Breast epithelium (tissue), 4 donors: Measurements from ENCODE around the gene HEXD. TPM values are rescaled to one million over a fixed set of nuclear protein-coding genes. Genes with fewer than 3 reads are reported as not detected.

ENCODE experiments used
- DNase-seq, 2 donors: peaks; one replicate each; pipeline ENCODE4 v3.0.0-alpha.2; 2019; ENCODE audit warnings: low spot score in 2 of 2
- H3K27ac ChIP-seq, 2 donors: fragments of 200-600 bp; sonication (generic) in 1 of 2; one replicate each; pipeline ENCODE4 v1.5.1; 2016 to 2019; ENCODE audit warnings: mild to moderate bottlenecking in 1 of 2
- H3K27me3 ChIP-seq, 2 donors: fragments of 200-600 bp; sonication (generic) in 1 of 2; one replicate each; pipeline versions ENCODE4 v1.5.1 to v1.6.0; 2017 to 2019; ENCODE audit warnings: control low read depth in 1 of 2, mild to moderate bottlenecking in 1 of 2
- H3K36me3 ChIP-seq: fragments of 200-600 bp; one replicate; pipeline ENCODE4 v1.5.1; 2019
- H3K4me1 ChIP-seq, 2 donors: fragments of 200-600 bp; sonication (generic); one replicate each; pipeline ENCODE4 v1.5.1; 2016 to 2019; ENCODE audit warnings: control low read depth in 1 of 2
- H3K4me3 ChIP-seq, 3 donors: fragments of 200-600 bp; sonication (generic); 1 replicate in 2 of 3; 2 replicates in 1 of 3; pipeline ENCODE4 v1.5.1; 2016 to 2019; ENCODE audit warnings: mild to moderate bottlenecking in 3 of 3, moderate library complexity in 2 of 3
- H3K9me3 ChIP-seq, 2 donors: fragments of 200-600 bp; sonication (generic) in 1 of 2; one replicate each; pipeline ENCODE4 v1.5.1; 2016 to 2019; ENCODE audit warnings: control low read depth in 1 of 2
- POLR2A ChIP-seq: fragments of 450-650 bp; IDR thresholded peaks from one replicate; pipeline ENCODE4 v1.6.1; 2016; ENCODE audit warnings: antibody characterized with exemption, mild to moderate bottlenecking, moderate library complexity
- POLR2AphosphoS5 ChIP-seq, 3 donors: sonication (generic); formaldehyde crosslinking; IDR thresholded peaks; one replicate each; pipeline ENCODE4 v1.6.1; 2017; ENCODE audit warnings: antibody characterized with exemption in 3 of 3
- intact Hi-C: fragments of 100-400 bp; cut with DNase I; formaldehyde crosslinking; loops from one replicate; pipeline ENCODE4 v1.15.1; 2023; ENCODE audit warnings: low total_unique reads
- total RNA-seq, 3 donors: library from RNA; depleted of rRNA; stranded (reverse); fragments of >200 nt; gene quantifications; one replicate each; pipeline ENCODE4 v1.1.0, GENCODE V29; 2016
- TF ChIP-seq, protein P1 (sequence below), 3 donors: fragments of 450-650 bp; IDR thresholded peaks; one replicate each; pipeline ENCODE4 v1.5.1; 2016 to 2017; ENCODE audit warnings: antibody characterized with exemption in 3 of 3, mild to moderate bottlenecking in 3 of 3, moderate library complexity in 3 of 3

The HEXD gene
- total RNA-seq, 3 donors from 2014 or later: 48.2 to 157 (median 68.2) TPM

DNA sequence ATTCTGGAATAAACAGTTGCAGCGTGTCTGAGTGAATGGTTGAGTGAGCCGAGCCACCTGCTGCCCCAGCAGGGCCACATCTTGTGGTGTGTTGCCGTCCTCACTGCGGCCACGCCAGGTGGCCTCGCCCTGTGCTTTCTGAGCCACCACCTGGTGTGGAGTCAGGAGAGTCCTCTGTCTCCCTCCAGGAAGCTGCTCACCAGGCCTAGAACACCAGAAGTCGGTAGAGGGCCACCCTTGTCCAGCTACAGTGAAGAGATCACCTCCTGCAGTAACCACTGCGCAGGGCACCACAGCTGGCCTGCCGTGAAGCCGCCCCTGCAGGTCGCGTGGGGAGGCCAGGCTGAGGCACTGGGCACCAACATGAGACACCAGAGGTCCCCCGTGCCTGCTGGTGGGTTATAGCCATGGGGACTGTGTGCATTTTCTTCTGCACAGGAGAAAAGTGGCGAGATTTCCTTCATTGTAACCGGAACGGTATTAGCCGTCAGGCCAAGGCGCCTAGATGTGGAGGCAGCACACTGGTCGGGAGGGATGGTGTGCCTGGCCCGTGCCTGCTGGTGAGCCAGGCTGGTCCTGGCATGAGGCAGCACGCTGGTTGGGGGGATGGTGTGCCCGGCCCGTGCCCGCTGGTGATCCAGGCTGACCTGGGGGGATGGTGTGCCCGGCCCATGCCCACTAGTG is 72.5 kb downstream of the HEXD start:
- H3K36me3 ChIP-seq: no peaks in the 10 kb centered on the region
- H3K27ac ChIP-seq: no peak overlapping the region
- H3K4me3 ChIP-seq: no peak overlapping the region
- H3K4me1 ChIP-seq: no peaks in the 10 kb centered on the region
- no peak for DNase-seq
- intact Hi-C loops: no loop called here
- no peaks in the 10 kb centered on the region for H3K27me3 ChIP-seq
- TF ChIP-seq POLR2A (no peak), POLR2AphosphoS5 (IDR thresholded peaks at IDR 0.05) (no peak)
- TF ChIP-seq, protein P1, sequence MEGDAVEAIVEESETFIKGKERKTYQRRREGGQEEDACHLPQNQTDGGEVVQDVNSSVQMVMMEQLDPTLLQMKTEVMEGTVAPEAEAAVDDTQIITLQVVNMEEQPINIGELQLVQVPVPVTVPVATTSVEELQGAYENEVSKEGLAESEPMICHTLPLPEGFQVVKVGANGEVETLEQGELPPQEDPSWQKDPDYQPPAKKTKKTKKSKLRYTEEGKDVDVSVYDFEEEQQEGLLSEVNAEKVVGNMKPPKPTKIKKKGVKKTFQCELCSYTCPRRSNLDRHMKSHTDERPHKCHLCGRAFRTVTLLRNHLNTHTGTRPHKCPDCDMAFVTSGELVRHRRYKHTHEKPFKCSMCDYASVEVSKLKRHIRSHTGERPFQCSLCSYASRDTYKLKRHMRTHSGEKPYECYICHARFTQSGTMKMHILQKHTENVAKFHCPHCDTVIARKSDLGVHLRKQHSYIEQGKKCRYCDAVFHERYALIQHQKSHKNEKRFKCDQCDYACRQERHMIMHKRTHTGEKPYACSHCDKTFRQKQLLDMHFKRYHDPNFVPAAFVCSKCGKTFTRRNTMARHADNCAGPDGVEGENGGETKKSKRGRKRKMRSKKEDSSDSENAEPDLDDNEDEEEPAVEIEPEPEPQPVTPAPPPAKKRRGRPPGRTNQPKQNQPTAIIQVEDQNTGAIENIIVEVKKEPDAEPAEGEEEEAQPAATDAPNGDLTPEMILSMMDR (IDR thresholded peaks at IDR 0.05): no peak
- H3K9me3 ChIP-seq: no peaks in the 10 kb centered on the region

DNA sequence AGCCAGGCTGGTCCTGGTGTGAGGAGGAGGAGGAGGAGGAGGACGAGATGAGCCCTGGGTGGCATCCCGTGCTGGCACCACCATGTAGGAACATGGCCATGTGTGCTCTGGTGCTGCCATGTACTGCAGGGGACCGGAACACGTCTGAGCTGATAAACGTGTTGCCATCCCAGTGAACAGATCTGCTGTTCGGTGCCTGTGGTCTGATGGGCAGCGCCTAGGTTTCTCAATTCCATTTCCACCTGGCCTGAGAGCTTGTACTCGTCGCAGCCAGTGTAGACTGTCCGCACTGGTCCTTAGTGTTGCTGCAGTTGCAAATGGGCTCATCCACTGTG is 73.0 kb downstream of the HEXD start:
- Histone ChIP-seq H3K9me3 (no peaks in the 10 kb centered on the region), H3K4me3 (no peak overlapping the region), H3K27me3 (no peaks in the 10 kb centered on the region), H3K4me1 (no peaks in the 10 kb centered on the region), H3K36me3 (no peaks in the 10 kb centered on the region), H3K27ac (no peak overlapping the region)
- TF ChIP-seq POLR2A: no peak
- TF ChIP-seq POLR2AphosphoS5 (IDR thresholded peaks at IDR 0.05): no peak
- TF ChIP-seq, protein P1 (IDR thresholded peaks at IDR 0.05): no peak
- no peak for DNase-seq
- intact Hi-C loops: no loop called here

DNA sequence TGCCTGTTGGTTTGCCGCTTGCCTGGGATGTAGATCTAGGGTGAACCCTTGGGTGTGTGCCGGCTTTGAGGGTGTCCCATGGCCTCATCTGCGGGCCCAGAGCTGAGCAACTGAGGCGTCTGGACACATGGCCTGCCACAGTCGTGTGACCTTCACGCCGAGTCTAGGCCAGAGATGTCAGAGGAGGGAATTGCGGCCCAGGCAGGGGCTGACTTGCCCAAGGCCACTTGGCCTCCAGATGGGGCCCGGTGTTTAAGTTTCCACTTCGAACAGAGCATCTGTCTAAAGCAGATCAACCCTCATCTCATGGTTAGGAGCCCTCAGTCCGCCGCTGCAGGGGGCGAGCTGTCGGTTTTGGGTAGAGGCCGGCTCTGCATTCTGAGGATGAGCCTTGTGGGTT is 73.4 kb downstream of the HEXD start:
- no peaks in the 10 kb centered on the region for H3K9me3 ChIP-seq
- TF ChIP-seq POLR2AphosphoS5 (IDR thresholded peaks at IDR 0.05): no peak
- TF ChIP-seq, protein P1 (IDR thresholded peaks at IDR 0.05): no peak
- TF ChIP-seq POLR2A: no peak
- peaks cover under 1 to 2% of the 10 kb centered on the region in 2 donors for H3K4me1 ChIP-seq
- no peak overlapping the region for H3K4me3 ChIP-seq
- no peaks in the 10 kb centered on the region for H3K27me3 ChIP-seq
- intact Hi-C loops: no loop called here
- no peak overlapping the region for H3K27ac ChIP-seq
- no peak for DNase-seq
- no peaks in the 10 kb centered on the region for H3K36me3 ChIP-seq

Other genes with a start within 250 kb of the HEXD start
- 10 to 100 TPM; 13.4 to 56.9 (median 52.8) TPM for gene CCDC57, start 205.5 kb upstream of the HEXD start, total RNA-seq
- 10 to 100 TPM; 10.2 to 22.6 (median 17.3) TPM for gene SLC16A3, start 189.3 kb upstream of the HEXD start, total RNA-seq
- 10 to 100 TPM; 50.7 to 85.9 (median 75.2) TPM for gene CSNK1D, start 144.6 kb upstream of the HEXD start, total RNA-seq
- gene CD7, start 100.7 kb upstream of the HEXD start, total RNA-seq: 1 to 10 TPM in 2 of 3 donors, not detected in 1; 1.3 to 1.8 TPM
- gene SECTM1, start 84.6 kb upstream of the HEXD start, total RNA-seq: 10 to 100 TPM; 11.5 to 23.9 (median 16.2) TPM
- gene TEX19, start 59.1 kb upstream of the HEXD start, total RNA-seq: not detected
- gene UTS2R, start 46.6 kb upstream of the HEXD start, total RNA-seq: under 1 TPM in 1 of 3 donors, not detected in 2; 0.33 TPM
- 10 to 100 TPM; 26.3 to 32.8 (median 28.5) TPM for gene OGFOD3, start 239 bp downstream of the HEXD start, total RNA-seq
- 10 to 100 TPM; 54.7 to 71.4 (median 61.9) TPM for gene CYBC1, start 32.4 kb downstream of the HEXD start, total RNA-seq
- gene NARF, start 40.4 kb downstream of the HEXD start, total RNA-seq: 10 to 100 TPM; 31.9 to 59.5 (median 44.9) TPM
- gene FOXK2, start 101.4 kb downstream of the HEXD start, total RNA-seq: 10 to 100 TPM; 25.0 to 48.6 (median 36.7) TPM
- 100 to 1,000 TPM in 1 of 3 donors, 10 to 100 TPM in 2; 74.2 to 118 (median 83.9) TPM for gene WDR45B, start 230.1 kb downstream of the HEXD start, total RNA-seq